GM12801 (cell line): Measurements from ENCODE around the gene WWTR1.

Experiments
- TF ChIP-seq, protein P1 (sequence below): IDR thresholded peaks from one replicate; pipeline ENCODE4 v1.5.1; 2011; ENCODE audit warnings: control low read depth; ENCODE audit not compliant: insufficient read length; ENCODE audit errors: extremely low read depth

Gene WWTR1

DNA sequence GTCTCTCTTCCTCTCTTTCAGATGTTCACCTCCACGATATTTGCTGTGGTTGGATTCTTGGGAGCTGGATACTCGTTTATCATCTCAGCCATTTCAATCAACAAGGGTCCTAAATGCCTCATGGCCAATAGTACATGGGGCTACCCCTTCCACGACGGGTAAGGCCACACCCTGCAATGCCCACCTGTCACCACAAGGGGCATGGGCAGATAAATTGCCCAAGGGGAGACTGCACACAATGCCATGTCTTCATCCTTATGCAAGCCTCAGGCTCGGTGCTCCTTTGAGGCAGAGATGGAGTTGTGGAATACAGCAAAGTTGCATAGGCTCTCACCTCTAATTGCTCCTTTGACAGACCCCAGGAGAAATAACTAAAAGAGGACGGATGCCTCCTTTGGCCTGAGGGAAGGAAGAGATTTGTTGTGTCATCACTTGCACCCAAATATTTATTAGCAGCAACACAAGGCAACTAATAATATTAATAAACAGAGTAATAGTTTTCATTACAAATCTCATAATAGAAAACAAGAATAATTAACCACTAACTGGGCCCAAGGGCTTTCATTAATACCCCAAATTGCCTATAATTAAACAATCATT lies 170.1 kb downstream of the WWTR1 start:
- TF ChIP-seq, protein P1, sequence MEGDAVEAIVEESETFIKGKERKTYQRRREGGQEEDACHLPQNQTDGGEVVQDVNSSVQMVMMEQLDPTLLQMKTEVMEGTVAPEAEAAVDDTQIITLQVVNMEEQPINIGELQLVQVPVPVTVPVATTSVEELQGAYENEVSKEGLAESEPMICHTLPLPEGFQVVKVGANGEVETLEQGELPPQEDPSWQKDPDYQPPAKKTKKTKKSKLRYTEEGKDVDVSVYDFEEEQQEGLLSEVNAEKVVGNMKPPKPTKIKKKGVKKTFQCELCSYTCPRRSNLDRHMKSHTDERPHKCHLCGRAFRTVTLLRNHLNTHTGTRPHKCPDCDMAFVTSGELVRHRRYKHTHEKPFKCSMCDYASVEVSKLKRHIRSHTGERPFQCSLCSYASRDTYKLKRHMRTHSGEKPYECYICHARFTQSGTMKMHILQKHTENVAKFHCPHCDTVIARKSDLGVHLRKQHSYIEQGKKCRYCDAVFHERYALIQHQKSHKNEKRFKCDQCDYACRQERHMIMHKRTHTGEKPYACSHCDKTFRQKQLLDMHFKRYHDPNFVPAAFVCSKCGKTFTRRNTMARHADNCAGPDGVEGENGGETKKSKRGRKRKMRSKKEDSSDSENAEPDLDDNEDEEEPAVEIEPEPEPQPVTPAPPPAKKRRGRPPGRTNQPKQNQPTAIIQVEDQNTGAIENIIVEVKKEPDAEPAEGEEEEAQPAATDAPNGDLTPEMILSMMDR = no peak

DNA sequence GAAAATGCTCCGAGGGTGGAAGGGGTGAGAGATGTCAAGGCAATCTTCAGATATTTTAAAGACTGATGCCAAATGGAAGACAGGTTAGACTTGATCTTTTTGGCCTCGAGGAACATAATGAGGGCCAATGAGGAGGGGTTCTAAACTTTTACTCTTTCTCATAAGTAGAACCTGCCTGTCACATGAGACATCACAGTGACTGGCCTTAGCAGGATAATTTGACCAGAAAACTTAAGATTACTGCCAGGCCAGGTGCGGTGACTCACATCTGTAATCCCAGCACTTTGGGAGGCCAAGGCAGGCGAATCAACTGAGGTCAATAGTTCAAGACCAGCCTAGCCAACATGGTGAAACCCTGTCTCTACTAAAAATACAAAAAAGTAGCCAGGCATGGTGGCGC lies 171.1 kb downstream of the WWTR1 start:
- TF ChIP-seq, protein P1 = no peak

DNA sequence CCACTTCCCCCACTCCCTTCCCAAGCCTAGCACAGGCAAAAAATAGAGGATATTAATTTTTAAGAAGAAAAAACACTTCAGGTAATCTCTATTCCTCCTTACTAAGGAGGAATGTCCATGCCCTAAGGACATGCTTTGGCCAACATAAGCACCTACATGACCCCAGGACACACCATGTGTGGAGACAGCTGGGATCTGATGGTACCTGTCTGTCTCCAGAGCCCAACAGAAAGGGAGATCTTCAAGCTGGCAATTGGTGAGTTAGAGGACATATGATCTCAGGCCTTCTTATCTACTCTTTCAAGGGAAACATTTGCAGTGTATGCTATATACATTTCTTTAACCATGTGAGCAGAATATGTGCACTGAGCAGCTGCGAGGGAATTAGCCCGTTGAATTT lies 176.3 kb downstream of the WWTR1 start:
- TF ChIP-seq, protein P1 = no peak

DNA sequence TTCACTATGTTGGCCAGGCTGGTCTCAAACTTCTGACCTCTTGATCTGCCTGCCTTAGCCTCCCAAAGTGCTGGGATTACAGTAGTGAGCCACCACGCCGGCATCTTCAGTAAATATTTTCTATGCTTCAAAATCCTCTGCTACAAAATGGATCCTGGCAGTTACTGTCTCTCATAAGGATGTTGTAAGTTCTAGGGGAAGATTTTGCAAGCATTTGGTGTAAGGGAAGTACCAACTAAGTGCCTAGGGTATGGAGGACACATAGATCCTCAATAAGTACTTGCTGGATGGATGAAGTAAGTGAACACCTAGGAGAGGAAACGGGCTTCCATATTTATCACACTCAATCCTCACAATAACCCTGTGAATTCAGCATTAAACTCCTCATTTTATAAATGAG lies 176.8 kb downstream of the WWTR1 start:
- TF ChIP-seq, protein P1 = no peak

DNA sequence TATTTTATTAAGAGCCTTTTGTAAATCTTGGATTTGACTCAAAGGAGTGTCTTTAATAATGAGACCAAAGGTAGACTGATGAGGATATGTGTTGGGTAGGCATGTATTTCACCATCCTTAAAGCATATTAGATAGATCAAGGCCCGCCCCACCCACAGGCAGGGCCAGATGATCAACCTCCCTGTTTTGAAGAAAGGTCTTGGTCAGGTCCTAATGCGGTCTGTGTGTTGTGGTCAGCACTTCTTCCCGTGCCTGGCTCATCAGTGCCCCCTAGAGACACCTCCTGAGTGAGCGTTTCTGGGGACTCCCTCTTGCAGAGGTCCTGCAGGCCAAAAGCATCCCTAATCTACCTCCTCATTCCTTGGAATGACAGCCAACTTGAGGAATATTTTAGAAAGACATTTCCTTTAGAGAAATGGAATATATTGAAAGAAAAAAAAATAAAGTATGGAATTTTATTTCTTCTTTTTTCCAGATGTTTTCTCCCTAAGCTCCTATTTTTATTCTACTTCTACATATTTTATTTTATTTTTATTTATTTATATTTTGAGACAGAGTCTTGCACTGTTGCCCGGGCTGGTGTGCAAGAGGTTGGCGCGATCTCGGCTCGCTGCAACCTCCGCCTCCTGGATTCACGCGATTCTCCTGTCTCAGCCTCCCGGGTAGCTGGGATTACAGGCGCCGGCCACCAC lies 177.4 kb downstream of the WWTR1 start:
- TF ChIP-seq, protein P1 = peak; percentile 66

DNA sequence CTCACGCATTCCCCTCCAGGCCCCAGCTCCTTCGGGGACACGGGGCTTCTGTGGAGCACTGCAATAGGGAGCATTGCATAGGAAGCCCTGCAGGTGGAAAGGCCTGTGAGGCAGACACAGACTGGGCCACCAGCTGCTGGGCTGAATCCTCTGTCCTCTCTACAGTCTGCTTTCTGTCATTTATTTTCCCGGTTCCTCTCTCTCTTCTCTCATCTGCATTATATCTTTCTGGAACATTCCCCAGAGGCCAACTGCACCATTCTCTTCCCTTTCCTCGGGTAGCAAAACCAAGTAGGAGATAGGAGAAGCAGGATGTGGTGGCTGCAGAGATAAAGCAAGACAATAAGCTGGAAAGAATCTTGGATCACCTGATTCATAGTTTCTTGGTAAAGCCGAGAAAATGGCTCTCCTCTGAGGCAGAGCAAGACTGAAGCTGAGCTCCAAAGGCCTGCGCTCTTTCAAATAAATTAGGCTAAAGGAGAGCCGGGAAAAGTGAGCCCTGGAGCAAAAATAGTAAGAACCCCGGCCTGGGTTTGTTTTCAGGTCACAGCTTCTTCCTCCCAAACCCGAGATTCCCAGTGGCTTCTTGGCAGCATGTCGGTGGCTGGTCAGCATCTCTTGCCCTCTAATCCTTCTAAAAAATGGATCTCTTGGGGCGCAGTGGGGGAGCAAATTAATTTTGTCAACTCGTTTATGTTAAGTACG lies 178.1 kb downstream of the WWTR1 start:
- TF ChIP-seq, protein P1 = no peak

DNA sequence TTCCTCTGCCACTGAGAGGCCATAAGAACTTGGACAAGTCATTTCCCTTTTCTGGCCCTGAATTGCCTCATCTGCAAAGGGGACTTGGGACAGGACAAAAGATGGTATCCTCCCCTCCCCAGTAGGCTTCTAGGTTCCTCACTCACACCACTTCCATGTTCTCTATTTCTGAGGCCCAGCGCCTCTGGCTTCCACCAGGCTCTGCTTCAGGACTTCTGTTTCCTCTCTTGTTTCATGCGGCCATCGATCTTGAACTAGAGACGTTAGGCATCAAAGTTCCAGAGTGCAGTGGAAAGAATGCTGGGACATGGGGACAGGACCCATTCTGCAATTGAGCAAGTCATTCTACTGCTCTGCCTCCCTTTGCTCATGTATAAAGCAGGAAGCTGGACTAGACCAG lies 181.6 kb downstream of the WWTR1 start:
- TF ChIP-seq, protein P1 = no peak
